ENCODE measurements around the gene ST6GALNAC6.

The ST6GALNAC6 gene

DNA sequence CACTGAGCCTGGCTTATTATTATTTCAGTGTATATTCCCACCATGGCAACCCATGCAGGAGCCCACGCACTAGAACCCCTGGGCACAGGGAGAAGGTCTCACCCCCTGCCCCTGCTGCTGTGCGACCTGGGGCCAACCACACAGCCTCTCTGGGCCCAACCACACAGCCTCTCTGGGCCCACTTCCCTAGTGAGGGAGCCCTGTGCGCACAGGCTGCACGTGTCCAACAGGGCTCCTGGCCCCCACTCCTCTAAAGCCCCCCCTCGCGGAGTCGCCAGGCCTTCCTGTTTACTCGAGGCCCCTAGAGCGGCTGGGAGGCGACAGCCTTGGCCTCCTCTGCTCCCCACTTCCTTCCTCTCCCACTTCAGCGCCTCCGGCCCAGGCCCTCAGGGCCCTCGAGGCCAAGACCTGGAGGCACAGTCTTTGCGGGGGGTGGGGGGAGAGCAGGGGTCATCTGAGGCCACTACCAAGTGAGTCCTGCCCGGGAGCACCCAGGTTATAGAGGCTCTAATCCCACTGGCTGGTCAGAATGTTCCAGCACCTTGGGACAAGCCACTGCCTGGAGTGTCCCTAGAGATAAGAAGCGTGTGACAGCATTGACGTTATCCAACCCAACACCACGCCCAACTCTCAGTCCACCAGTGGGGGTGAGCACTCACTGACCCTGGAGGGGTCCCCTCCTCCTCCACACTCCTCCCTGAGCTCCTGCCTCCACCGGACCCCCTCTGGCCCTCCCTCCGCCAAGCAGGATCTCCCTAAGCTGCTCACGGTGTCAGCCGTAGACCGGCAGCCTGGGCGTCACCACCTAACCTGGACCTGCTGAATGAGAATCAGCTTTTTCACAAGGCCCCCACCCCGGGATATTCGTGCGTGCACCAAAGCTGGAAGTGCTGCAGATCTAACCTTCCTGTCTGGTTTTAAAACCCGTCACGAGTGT is 37.1 kb downstream of the ST6GALNAC6 start:
- H3K9me3 ChIP-seq (ENCODE audit: control insufficient read depth in 2 of 2, low read length in 2 of 2), result no peaks in the 10 kb centered on the region
- no peak overlapping the region for H3K4me3 ChIP-seq (ENCODE audit: low read length in 2 of 2)
- peaks cover 0 to under 1% of the 10 kb centered on the region in 2 donors for H3K36me3 ChIP-seq (ENCODE audit: control insufficient read depth in 2 of 2, insufficient read depth in 2 of 2, low read length in 2 of 2)
- no peak overlapping the region for H3K9ac ChIP-seq (ENCODE audit: low read length in 2 of 2)
- H3K27ac ChIP-seq (ENCODE audit: low read length), result peak overlapping the region; percentile 18
- no peaks in the 10 kb centered on the region for H3K27me3 ChIP-seq (ENCODE audit: control insufficient read depth in 1 of 2, insufficient read depth in 2 of 2, low read length in 2 of 2)
- peaks cover 22% of the 10 kb centered on the region for H3K4me1 ChIP-seq (ENCODE audit: control insufficient read depth, insufficient read depth, low read length)

DNA sequence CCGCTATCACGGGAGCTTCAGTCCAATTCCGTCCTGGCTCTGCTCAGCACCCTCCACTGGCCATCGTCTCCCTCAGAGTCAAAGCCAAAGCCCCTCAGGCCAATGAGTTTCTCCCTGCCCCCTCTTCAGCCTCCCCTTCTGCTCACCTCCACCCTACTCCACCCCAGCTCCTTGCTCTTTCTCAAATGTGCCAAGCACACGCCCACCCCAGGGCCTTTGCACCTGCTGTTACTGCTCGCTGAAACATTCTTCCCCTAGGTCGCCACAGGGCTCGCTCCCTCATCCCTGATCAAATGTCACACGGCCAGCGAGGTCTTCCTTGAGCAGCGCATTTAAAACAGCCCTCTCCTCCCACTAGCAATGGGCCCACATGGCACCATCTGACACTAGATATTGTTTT is 38.6 kb downstream of the ST6GALNAC6 start:
- Histone ChIP-seq H3K4me3 (ENCODE audit: low read length in 2 of 2) (no peak overlapping the region), H3K9ac (ENCODE audit: low read length in 2 of 2) (no peak overlapping the region), H3K27ac (ENCODE audit: low read length) (no peak overlapping the region), H3K36me3 (ENCODE audit: control insufficient read depth in 2 of 2, insufficient read depth in 2 of 2, low read length in 2 of 2) (no peaks in the 10 kb centered on the region), H3K9me3 (ENCODE audit: control insufficient read depth in 2 of 2, low read length in 2 of 2) (no peaks in the 10 kb centered on the region), H3K27me3 (ENCODE audit: control insufficient read depth in 1 of 2, insufficient read depth in 2 of 2, low read length in 2 of 2) (no peaks in the 10 kb centered on the region), H3K4me1 (ENCODE audit: control insufficient read depth, insufficient read depth, low read length) (peaks cover 24% of the 10 kb centered on the region)

DNA sequence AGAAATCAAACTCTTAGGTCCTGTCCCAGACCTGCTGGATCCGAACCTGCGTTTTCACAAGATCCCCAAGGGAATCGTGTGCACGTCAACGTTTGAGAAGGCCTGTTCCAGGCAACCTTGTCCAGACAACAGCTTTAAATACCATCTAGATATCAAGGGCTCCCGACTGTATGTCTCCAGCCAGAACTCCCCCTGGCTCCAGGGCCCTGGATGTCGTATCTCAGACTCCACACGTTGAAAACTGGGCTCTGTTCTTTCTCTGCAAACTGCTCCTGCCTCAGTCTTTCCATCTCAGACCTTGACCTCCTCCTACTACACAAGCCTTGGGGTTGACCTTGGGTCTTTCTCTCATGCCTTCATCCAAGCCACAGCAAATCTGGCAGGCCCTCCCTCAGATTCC is 39.1 kb downstream of the ST6GALNAC6 start:
- Histone ChIP-seq H3K27ac (ENCODE audit: low read length) (no peak overlapping the region), H3K36me3 (ENCODE audit: control insufficient read depth in 2 of 2, insufficient read depth in 2 of 2, low read length in 2 of 2) (no peaks in the 10 kb centered on the region), H3K4me1 (ENCODE audit: control insufficient read depth, insufficient read depth, low read length) (peaks cover 24% of the 10 kb centered on the region), H3K9ac (ENCODE audit: low read length in 2 of 2) (no peak overlapping the region), H3K27me3 (ENCODE audit: control insufficient read depth in 1 of 2, insufficient read depth in 2 of 2, low read length in 2 of 2) (no peaks in the 10 kb centered on the region), H3K4me3 (ENCODE audit: low read length in 2 of 2) (no peak overlapping the region), H3K9me3 (ENCODE audit: control insufficient read depth in 2 of 2, low read length in 2 of 2) (no peaks in the 10 kb centered on the region)

DNA sequence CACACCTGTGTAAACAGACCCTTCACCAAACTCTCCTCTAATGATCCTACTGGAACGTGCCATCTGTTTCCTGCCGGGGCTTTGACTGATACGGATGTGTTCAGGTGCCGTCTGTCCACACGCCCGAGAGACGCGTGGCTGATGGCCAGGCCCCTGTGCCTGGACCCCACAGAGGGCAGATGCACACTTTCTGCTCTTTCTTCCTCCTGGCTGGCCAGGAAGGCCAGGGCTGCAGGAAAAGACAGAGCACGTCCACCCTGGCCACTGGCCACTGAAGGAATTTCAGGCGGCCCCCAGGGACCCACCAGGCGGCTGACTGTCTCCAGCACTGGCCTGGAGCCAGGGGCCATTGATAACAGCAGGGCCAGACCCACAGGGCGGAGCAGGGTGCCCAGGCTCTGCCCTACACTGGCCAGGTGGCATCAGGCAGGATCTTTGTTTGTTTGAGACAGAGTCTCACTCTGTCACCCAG is 41.3 kb downstream of the ST6GALNAC6 start:
- Histone ChIP-seq H3K9me3 (ENCODE audit: control insufficient read depth in 2 of 2, low read length in 2 of 2) (no peaks in the 10 kb centered on the region), H3K4me3 (ENCODE audit: low read length in 2 of 2) (no peak overlapping the region), H3K4me1 (ENCODE audit: control insufficient read depth, insufficient read depth, low read length) (peaks cover 32% of the 10 kb centered on the region), H3K36me3 (ENCODE audit: control insufficient read depth in 2 of 2, insufficient read depth in 2 of 2, low read length in 2 of 2) (no peaks in the 10 kb centered on the region), H3K9ac (ENCODE audit: low read length in 2 of 2) (no peak overlapping the region), H3K27me3 (ENCODE audit: control insufficient read depth in 1 of 2, insufficient read depth in 2 of 2, low read length in 2 of 2) (no peaks in the 10 kb centered on the region), H3K27ac (ENCODE audit: low read length) (no peak overlapping the region)

DNA sequence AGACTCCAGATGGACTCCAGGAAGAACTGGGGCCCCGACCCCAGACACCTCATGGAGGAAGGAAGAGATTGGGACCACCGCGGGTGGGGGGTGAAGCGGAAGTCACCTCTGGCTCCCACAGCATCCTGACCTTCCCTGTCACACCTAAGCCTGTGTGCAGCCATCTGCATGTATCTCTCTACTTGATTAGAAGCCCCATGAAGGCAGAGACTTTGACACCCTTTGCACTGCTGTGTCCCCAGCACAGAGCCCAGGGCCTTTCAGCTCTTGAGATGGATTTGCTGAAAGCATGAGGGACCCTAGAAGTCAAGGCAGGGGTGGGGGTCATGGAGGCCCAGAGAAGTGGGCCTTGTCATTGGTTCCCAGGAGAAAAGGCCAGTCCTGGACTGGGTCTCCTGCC is 42.1 kb downstream of the ST6GALNAC6 start:
- Histone ChIP-seq H3K9me3 (ENCODE audit: control insufficient read depth in 2 of 2, low read length in 2 of 2) (no peaks in the 10 kb centered on the region), H3K4me1 (ENCODE audit: control insufficient read depth, insufficient read depth, low read length) (peaks cover 29% of the 10 kb centered on the region), H3K9ac (ENCODE audit: low read length in 2 of 2) (no peak overlapping the region), H3K36me3 (ENCODE audit: control insufficient read depth in 2 of 2, insufficient read depth in 2 of 2, low read length in 2 of 2) (no peaks in the 10 kb centered on the region), H3K4me3 (ENCODE audit: low read length in 2 of 2) (no peak overlapping the region), H3K27ac (ENCODE audit: low read length) (no peak overlapping the region), H3K27me3 (ENCODE audit: control insufficient read depth in 1 of 2, insufficient read depth in 2 of 2, low read length in 2 of 2) (no peaks in the 10 kb centered on the region)

DNA sequence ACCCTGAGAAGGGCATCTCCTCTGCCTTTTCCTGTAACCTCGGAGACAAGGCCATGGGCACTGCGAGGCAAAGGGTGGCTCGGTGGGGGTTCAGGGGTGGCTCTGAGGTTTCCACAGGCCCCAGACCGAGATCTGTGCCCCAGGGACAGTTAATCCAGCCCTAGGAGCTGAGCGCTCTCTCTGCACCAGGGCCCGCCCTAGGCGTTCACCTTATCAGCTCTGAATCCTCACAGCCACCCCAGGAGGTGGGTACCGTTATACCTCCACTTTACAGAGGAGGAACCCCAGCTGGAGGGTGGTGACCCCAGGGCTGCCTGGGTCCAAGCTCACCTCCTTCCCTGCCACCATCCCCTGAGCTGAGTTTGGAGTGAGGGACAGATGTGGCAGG is 42.7 kb downstream of the ST6GALNAC6 start:
- Histone ChIP-seq H3K36me3 (ENCODE audit: control insufficient read depth in 2 of 2, insufficient read depth in 2 of 2, low read length in 2 of 2) (no peaks in the 10 kb centered on the region), H3K27me3 (ENCODE audit: control insufficient read depth in 1 of 2, insufficient read depth in 2 of 2, low read length in 2 of 2) (no peaks in the 10 kb centered on the region), H3K9ac (ENCODE audit: low read length in 2 of 2) (no peak overlapping the region), H3K9me3 (ENCODE audit: control insufficient read depth in 2 of 2, low read length in 2 of 2) (no peaks in the 10 kb centered on the region), H3K4me3 (ENCODE audit: low read length in 2 of 2) (no peak overlapping the region), H3K27ac (ENCODE audit: low read length) (no peak overlapping the region), H3K4me1 (ENCODE audit: control insufficient read depth, insufficient read depth, low read length) (peaks cover 23% of the 10 kb centered on the region)

DNA sequence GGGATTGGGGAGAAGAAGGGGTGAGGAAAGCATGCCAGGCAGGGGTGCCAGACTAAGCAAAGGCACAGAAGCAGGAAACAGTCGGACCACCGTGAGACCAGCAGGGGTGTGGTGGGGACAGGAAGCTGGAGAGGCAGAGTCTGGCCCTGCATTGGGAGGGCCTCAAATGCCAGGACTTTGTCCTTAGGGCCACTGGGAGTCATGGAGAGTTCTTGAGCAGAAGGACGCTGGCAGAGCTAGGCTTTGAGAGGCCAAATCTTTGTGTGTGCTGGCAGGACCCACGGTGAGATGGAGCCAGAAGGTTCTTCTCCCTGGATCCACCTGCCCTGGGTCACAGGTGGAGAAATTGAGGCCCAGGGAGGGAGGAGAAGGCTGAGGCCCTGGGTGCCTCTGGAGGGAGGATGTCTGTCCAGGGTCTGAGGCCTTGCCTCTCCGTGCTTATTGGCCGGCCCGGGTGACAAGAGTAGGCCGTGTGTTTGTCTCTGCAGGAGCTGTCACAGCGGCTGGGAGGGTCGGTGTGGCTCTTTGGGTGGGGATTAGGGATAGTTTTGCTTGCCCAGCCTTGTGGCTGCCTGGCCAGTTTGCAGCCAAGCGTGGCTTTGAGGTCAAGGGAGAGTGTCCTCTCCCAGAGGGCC is 43.2 kb downstream of the ST6GALNAC6 start:
- no peak overlapping the region for H3K9ac ChIP-seq (ENCODE audit: low read length in 2 of 2)
- H3K4me1 ChIP-seq (ENCODE audit: control insufficient read depth, insufficient read depth, low read length), result peaks cover 19% of the 10 kb centered on the region
- H3K36me3 ChIP-seq (ENCODE audit: control insufficient read depth in 2 of 2, insufficient read depth in 2 of 2, low read length in 2 of 2), result no peaks in the 10 kb centered on the region
- no peak overlapping the region for H3K4me3 ChIP-seq (ENCODE audit: low read length in 2 of 2)
- H3K9me3 ChIP-seq (ENCODE audit: control insufficient read depth in 2 of 2, low read length in 2 of 2), result no peaks in the 10 kb centered on the region
- H3K27ac ChIP-seq (ENCODE audit: low read length), result no peak overlapping the region
- H3K27me3 ChIP-seq (ENCODE audit: control insufficient read depth in 1 of 2, insufficient read depth in 2 of 2, low read length in 2 of 2), result no peaks in the 10 kb centered on the region

DNA sequence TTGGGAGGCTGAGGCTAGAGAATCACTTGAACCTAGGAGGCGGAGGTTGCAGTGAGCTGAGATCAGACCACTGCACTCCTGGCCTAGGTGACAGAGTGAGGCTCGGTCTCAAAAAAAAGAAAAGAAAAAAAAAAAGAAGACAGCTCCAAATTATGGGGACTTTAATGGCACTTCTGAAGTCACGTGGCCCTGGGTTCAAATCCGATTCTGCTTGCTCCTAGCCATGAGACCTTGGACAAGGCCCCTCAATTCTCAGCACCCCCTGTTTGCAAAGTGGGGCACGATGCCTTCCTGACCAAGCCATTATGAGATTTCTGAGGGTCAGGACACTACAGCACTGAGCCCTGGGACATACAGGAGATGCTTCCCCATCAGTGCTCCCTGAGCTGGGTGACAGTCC is 43.9 kb downstream of the ST6GALNAC6 start:
- H3K27ac ChIP-seq (ENCODE audit: low read length), result no peak overlapping the region
- H3K9me3 ChIP-seq (ENCODE audit: control insufficient read depth in 2 of 2, low read length in 2 of 2), result no peaks in the 10 kb centered on the region
- H3K9ac ChIP-seq (ENCODE audit: low read length in 2 of 2), result no peak overlapping the region
- no peaks in the 10 kb centered on the region for H3K27me3 ChIP-seq (ENCODE audit: control insufficient read depth in 1 of 2, insufficient read depth in 2 of 2, low read length in 2 of 2)
- no peaks in the 10 kb centered on the region for H3K36me3 ChIP-seq (ENCODE audit: control insufficient read depth in 2 of 2, insufficient read depth in 2 of 2, low read length in 2 of 2)
- H3K4me3 ChIP-seq (ENCODE audit: low read length in 2 of 2), result no peak overlapping the region
- H3K4me1 ChIP-seq (ENCODE audit: control insufficient read depth, insufficient read depth, low read length), result peaks cover 19% of the 10 kb centered on the region

DNA sequence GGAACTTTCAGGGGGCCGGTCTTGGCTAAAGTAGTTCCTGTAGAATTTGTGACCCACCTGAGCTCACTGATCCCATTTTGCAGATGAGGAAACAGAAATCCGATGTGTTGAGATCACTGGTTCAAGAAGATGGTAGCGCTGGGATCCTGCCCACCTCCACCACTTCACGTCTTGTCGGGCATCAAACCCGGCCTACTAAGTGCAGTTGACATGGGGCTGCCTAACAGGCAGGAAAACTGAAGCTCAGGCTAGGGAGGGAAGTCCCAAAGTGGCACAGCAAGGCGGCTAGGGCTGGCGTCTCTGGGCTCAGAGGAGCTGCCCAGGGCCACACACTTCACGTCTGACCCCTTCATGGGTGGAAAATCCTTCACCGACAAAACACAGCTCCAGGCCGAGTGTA is 44.4 kb downstream of the ST6GALNAC6 start:
- no peaks in the 10 kb centered on the region for H3K36me3 ChIP-seq (ENCODE audit: control insufficient read depth in 2 of 2, insufficient read depth in 2 of 2, low read length in 2 of 2)
- H3K9me3 ChIP-seq (ENCODE audit: control insufficient read depth in 2 of 2, low read length in 2 of 2), result no peaks in the 10 kb centered on the region
- H3K9ac ChIP-seq (ENCODE audit: low read length in 2 of 2), result no peak overlapping the region
- peaks cover 19% of the 10 kb centered on the region for H3K4me1 ChIP-seq (ENCODE audit: control insufficient read depth, insufficient read depth, low read length)
- peak overlapping the region; percentile 19 to 40 for H3K4me3 ChIP-seq (ENCODE audit: low read length in 2 of 2)
- no peaks in the 10 kb centered on the region for H3K27me3 ChIP-seq (ENCODE audit: control insufficient read depth in 1 of 2, insufficient read depth in 2 of 2, low read length in 2 of 2)
- H3K27ac ChIP-seq (ENCODE audit: low read length), result no peak overlapping the region

DNA sequence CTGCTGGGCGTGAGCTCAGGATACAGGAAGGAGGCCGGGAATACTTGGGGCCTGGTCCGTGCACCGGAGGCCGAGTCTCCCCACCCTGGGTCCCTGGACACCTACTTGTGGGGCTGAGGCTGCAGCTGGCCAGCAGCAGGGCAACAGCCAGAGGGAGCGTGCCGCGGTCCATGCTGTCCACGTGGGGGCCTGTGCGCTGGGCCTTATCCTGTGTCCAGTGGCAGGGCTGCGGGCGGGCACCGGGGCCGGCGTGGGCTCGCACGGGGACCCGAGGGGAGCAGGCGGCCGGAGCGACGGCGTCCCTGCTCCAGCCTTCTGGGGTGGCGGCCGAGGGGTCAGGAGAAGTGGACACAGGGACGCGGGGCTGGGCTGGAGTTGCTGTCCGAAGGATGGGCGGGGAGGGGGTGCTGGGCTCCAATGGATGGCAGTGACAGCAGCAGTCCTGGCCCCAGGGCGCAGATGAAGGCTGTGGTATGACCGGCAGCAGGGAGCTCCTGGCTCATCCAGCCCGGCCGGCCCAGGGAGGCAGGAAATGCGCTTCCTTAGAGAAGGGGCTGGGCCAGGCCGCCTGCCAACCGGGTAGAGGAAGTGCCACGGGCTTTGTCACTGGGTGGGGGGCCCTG is 45.1 kb downstream of the ST6GALNAC6 start, which contains the start of gene ENG:
ENG (minus strand) TSS at position 475 of the 623 bp plus-strand sequence; CDS start at position 172, 303 bp downstream.
- H3K27ac ChIP-seq (ENCODE audit: low read length), result peak within 1 kb of the TSS; percentile 53
- peaks cover 0 to 7% of the 10 kb centered on the region in 2 donors for H3K9me3 ChIP-seq (ENCODE audit: control insufficient read depth in 2 of 2, low read length in 2 of 2)
- H3K4me3 ChIP-seq (ENCODE audit: low read length in 2 of 2), result peak within 1 kb of the TSS; percentile 60 to 76
- H3K9ac ChIP-seq (ENCODE audit: low read length in 2 of 2), result peak within 1 kb of the TSS; percentile 59 to 60
- no peaks in the 10 kb centered on the region for H3K36me3 ChIP-seq (ENCODE audit: control insufficient read depth in 2 of 2, insufficient read depth in 2 of 2, low read length in 2 of 2)
- no peaks in the 10 kb centered on the region for H3K27me3 ChIP-seq (ENCODE audit: control insufficient read depth in 1 of 2, insufficient read depth in 2 of 2, low read length in 2 of 2)
- peaks cover 19% of the 10 kb centered on the region for H3K4me1 ChIP-seq (ENCODE audit: control insufficient read depth, insufficient read depth, low read length)
